Measurements from ENCODE around the gene CHIC2.

Gene CHIC2

GRCh38 chr4:54041100-54041499, 23.3 kb downstream of the CHIC2 start:
- no peak overlapping the region for H3K9ac ChIP-seq (ENCODE audit: low read length)
- peaks cover 4% of the 10 kb centered on the region; the same call in 1 of the 2 replicates for H3K79me2 ChIP-seq (ENCODE audit: low read length)
- no peaks in the 10 kb centered on the region for H3K4me1 ChIP-seq (ENCODE audit: low read length)
- no peaks in the 10 kb centered on the region for H3K27me3 ChIP-seq (replicated peaks; ENCODE audit: insufficient read depth, low read length)
- H3K4me2 ChIP-seq (ENCODE audit: low read depth, low read length) = no peak overlapping the region
- no peak for DNase-seq
- H4K20me1 ChIP-seq (ENCODE audit: insufficient read depth, low read length) = no peaks in the 10 kb centered on the region
- TF ChIP-seq EZH2phosphoT487 (IDR thresholded peaks at IDR 0.05; ENCODE audit: low read length) (no peak), CTCF (IDR thresholded peaks at IDR 0.05; ENCODE audit: low read length) (no peak), EZH2 (optimal IDR thresholded peaks at IDR 0.05; ENCODE audit: low read depth, low read length) (no peak)
- H2AFZ ChIP-seq (ENCODE audit: low read length) = no peak overlapping the region
- H3K36me3 ChIP-seq (replicated peaks; ENCODE audit: insufficient read depth, low read length) = 0 out of 2 replicates have a peak, but pooled peaks cover 3% of the 10 kb centered on the region
- no peaks in the 10 kb centered on the region for H3F3A ChIP-seq (ENCODE audit: insufficient read depth, low read length)
- no peak overlapping the region for H3K27ac ChIP-seq (ENCODE audit: low read length)
- no peak overlapping the region for H3K4me3 ChIP-seq (ENCODE audit: low read length)
- no peaks in the 10 kb centered on the region for H3K9me3 ChIP-seq (replicated peaks; ENCODE audit: insufficient read depth, low read length)
- no peaks in the 10 kb centered on the region for H3K9me2 ChIP-seq (replicated peaks; ENCODE audit: insufficient read depth, low read length)

GRCh38 chr4:54038056-54038455, 26.3 kb downstream of the CHIC2 start:
- no peaks in the 10 kb centered on the region for H3K9me2 ChIP-seq (replicated peaks; ENCODE audit: insufficient read depth, low read length)
- H3F3A ChIP-seq (ENCODE audit: insufficient read depth, low read length) = no peaks in the 10 kb centered on the region
- no peaks in the 10 kb centered on the region for H3K4me1 ChIP-seq (ENCODE audit: low read length)
- H2AFZ ChIP-seq (ENCODE audit: low read length) = no peak overlapping the region
- H3K27ac ChIP-seq (ENCODE audit: low read length) = no peak overlapping the region
- H3K79me2 ChIP-seq (ENCODE audit: low read length) = peaks cover 4% of the 10 kb centered on the region; the same call in 1 of the 2 replicates
- no peaks in the 10 kb centered on the region for H3K9me3 ChIP-seq (replicated peaks; ENCODE audit: insufficient read depth, low read length)
- H3K36me3 ChIP-seq (replicated peaks; ENCODE audit: insufficient read depth, low read length) = 0 out of 2 replicates have a peak, but pooled peaks cover 3% of the 10 kb centered on the region
- no peaks in the 10 kb centered on the region for H3K27me3 ChIP-seq (replicated peaks; ENCODE audit: insufficient read depth, low read length)
- H4K20me1 ChIP-seq (ENCODE audit: insufficient read depth, low read length) = no peaks in the 10 kb centered on the region
- no peak for DNase-seq
- H3K9ac ChIP-seq (ENCODE audit: low read length) = no peak overlapping the region
- H3K4me3 ChIP-seq (ENCODE audit: low read length) = no peak overlapping the region
- TF ChIP-seq EZH2phosphoT487 (IDR thresholded peaks at IDR 0.05; ENCODE audit: low read length) = no peak
- no peak for TF ChIP-seq CTCF (IDR thresholded peaks at IDR 0.05; ENCODE audit: low read length)
- no peak for TF ChIP-seq EZH2 (optimal IDR thresholded peaks at IDR 0.05; ENCODE audit: low read depth, low read length)
- H3K4me2 ChIP-seq (ENCODE audit: low read depth, low read length) = no peak overlapping the region

DNA sequence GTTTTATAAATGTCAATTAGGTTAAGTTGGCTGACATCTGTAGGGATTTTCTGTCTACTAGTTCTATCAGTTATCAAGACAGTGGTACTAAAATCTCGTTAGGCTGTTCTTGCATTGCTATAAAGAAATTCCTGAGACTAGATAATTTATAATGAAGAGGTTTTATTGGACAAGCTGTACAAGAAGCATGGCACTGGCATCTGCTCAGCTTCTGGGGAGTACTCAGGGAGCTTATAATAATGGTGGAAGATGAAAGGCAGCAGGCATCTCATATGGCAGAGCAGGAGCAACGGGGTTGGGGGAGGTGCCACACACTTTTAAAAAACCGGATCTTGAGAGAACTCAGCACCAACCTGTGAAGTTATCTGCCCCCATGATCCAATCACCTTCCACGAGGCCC, 28.2 kb downstream of the CHIC2 start:
- Histone ChIP-seq H3K9ac (ENCODE audit: low read length) (no peak overlapping the region), H2AFZ (ENCODE audit: low read length) (no peak overlapping the region), H3K9me3 (replicated peaks; ENCODE audit: insufficient read depth, low read length) (no peaks in the 10 kb centered on the region), H3K27ac (ENCODE audit: low read length) (no peak overlapping the region), H3F3A (ENCODE audit: insufficient read depth, low read length) (0 out of 2 replicates have a peak, but pooled peaks cover 3% of the 10 kb centered on the region), H3K4me1 (ENCODE audit: low read length) (no peaks in the 10 kb centered on the region), H3K79me2 (ENCODE audit: low read length) (no peaks in the 10 kb centered on the region), H3K4me3 (ENCODE audit: low read length) (no peak overlapping the region), H4K20me1 (ENCODE audit: insufficient read depth, low read length) (no peaks in the 10 kb centered on the region), H3K9me2 (replicated peaks; ENCODE audit: insufficient read depth, low read length) (no peaks in the 10 kb centered on the region), H3K27me3 (replicated peaks; ENCODE audit: insufficient read depth, low read length) (no peaks in the 10 kb centered on the region), H3K4me2 (ENCODE audit: low read depth, low read length) (no peak overlapping the region), H3K36me3 (replicated peaks; ENCODE audit: insufficient read depth, low read length) (0 out of 2 replicates have a peak, but pooled peaks cover 3% of the 10 kb centered on the region)
- TF ChIP-seq EZH2 (optimal IDR thresholded peaks at IDR 0.05; ENCODE audit: low read depth, low read length) (no peak), CTCF (IDR thresholded peaks at IDR 0.05; ENCODE audit: low read length) (no peak), EZH2phosphoT487 (IDR thresholded peaks at IDR 0.05; ENCODE audit: low read length) (no peak)
- no peak for DNase-seq

Data from MM.1S (cell line).